Cortex of kidney (tissue), 1 donor: ENCODE data around the gene TRPV3.

Experiments
- DNase-seq: peaks from one replicate; lab custom pipeline; 2025; lab: John Stamatoyannopoulos, UW

TRPV3 gene

DNA sequence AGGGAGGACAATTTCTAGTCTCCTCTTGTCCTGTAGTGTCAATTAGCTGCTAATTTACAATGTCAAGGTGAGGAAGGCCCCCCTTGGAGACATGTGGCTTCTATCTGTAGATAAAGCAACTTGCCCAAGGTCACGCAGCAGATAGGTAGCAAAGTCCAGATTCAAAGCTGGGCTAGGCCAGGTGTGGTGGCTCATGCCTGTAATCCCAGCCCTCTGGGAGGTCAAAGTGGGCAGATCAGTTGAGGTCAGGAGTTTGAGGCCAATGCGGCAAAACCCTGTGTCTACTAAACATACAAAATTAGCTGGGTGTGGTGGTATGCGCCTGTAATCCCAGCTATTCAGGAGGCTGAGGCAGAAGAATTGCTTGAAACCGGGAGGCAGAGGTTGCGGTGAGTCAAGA lies 11.1 kb downstream of the TRPV3 start:
- DNase-seq, result no peak

DNA sequence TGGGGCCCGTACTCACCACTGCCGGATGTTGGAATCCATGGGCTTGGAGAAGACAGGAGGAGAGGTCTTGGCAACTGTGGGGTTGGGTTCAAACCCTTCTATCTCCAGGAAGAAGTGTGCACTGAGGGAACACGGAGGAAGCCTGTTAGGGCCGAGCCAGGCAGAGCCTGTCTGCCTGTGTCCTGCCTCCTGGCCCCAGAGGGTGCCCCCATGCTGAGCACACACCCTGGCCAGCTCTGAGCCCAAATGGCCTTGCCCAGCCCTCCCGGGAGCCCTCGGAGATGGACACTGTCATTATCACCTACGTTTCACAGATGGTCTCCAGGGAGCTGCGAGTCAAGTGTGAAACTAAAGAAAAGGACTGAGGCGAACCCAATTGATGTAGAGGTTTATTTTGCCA lies 12.5 kb downstream of the TRPV3 start:
- no peak for DNase-seq

DNA sequence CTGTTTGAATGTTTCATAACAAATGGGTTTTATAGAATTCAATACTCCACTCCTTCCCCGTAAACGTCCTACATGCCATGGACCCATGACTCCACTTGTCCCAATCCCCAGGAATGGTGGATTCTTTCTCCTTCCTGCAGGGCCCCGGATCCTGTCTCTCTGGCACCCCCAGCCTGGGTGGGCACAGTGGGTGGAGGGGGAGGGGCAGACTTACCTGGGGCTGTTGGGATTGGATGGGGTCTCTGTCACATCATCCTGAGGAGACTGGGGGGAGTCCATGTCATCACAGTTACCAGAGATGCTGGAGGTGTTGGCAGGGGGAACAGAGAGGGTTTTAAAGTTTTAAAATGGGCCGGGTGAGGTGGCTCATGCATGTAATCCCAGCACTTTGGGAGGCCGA lies 13.2 kb downstream of the TRPV3 start:
- DNase-seq, result no peak

DNA sequence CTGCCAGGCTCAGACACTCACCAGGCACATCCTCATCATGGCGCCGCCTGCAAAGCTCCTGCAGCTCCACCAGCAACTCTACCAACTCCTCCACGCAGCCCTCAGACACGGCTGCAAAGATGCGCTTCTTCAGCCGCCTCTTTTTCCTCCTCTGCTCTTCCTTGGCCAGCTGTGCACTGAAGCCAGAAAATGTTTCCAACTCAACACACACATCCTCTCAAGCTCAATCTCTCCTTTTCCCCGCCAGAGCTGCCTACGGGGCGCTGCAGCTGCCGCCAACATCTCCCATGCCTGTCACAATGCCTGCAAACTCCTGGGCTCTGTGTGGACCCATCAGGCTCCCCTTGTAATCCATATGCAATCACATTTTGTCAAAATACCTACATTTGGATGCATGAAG lies 14.2 kb downstream of the TRPV3 start:
- DNase-seq, result no peak

DNA sequence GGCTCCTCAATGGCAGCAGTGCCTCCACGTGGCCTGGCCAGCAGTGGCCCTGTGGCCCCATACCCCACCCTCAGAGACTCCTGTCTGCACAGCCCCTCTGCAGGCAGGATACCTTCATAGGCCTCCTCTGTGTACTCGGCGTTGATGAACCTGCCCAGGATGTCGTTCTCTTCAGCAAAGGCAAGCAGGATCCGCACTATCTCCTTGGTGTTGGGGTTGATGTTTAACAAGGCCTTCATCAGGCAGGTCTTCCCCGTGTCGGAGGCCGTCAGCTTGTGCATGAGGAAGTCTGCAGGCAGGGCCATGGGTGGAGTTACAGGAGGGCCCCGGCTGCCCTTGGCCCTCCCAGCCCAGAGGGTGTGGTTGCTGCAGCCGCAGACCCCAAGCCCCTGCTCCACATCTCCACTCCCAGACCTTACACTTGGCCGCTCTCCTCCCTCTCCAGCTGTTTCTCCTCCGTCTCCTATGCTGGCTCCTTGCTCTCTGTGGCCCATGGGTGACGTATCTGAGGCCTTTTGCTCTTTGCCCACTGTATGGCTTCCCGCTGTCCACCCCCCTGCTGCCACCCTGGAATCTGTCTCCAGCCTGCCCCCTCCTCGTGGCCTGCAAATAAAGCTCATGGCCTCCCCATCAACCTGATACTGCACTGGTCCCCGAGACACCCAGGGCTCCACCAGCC lies 15.1 kb downstream of the TRPV3 start:
- no peak for DNase-seq

GRCh38 chr17:3539881-3540540 lies 17.6 kb downstream of the TRPV3 start:
- no peak for DNase-seq

DNA sequence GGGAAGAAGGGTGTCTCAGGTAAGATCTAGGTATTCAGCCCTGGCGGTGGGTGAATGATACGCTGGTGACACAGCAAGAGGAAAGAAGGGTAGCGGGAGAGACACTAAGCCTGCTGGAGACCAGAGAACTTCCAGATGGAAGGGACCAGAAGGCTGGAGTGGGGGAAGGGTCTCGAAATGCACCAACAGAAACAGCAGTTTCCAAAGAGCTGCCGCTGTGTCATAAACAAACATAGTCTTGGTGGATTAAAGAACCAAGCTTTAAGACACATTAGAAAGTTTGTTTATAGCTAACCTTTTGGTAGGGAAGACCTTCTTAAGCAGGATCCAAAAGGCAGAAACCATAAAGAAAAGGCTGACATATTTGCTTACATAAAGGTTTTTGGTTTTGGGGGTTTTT lies 20.9 kb downstream of the TRPV3 start:
- no peak for DNase-seq

DNA sequence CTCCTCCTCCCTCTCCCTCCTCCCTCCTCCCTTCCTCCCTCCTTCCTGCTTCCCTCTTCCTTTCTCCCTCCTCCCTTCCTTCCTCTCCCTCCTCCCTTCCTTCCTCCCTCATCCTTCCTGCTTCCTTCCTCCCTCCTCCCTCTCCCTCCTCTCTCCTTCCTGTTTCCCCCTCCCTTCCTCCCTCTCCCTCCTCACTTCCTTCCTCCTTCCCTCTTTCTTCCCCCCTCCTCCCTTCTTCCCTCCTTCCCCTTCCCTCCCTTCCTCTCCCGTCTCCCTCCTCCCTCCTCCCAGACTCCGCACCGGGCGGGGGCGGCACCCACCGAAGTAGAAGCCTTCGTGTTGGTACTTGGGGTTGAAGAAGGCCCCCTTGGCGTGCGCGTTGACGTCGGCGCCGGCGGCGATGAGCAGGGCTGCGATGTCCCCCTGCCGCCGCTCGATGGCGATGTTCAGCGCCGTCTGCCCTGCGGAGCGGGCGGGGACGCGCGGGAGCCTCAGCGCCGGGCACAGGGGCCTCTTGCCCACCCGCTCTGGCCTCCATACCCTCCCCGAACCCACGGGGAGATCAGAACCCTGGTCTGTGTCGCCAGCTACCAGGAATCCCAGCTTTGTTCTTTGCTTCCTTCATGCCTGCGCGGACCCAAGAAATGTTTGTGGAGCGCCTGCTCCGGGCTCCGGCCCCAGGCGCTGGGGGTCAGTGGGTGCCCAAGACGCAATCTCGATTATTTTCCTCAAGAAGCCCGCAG lies 22.2 kb downstream of the TRPV3 start:
- no peak for DNase-seq

DNA sequence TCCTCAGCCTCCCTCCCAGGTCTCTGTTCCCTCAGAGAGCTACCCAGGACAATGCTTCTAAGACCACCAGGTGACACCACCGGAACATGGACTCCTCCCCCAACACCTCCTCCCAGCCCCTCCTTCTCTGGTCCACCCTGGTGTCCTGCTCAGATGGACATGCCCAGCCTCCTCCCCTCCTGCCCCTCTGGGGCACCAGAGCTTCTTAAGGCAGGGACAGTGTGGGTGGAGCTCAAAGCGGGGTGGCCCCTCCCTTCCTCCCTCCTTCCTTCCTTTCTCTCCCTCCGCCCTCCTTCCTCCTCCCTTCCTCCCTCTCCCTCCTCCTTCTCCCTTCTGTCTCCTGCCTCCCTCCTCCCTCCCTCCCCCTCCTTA lies 22.7 kb downstream of the TRPV3 start:
- no peak for DNase-seq

GRCh38 chr17:3533752-3534151 lies 23.9 kb downstream of the TRPV3 start:
- no peak for DNase-seq

DNA sequence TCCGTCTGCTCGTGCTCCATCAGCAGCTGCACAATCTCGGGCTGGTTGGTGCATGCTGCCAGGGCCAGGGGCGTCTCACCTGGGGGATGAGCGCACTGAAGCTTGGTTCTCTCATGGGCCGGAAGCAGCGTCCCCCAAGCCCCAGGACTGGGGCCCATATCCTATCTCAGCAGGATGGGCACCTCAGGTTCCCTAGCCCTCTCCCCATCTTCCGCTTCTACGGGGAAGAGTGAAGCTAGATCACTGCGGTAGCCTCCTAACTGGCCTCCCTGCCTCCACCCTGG lies 24.8 kb downstream of the TRPV3 start:
- DNase-seq, result no peak

DNA sequence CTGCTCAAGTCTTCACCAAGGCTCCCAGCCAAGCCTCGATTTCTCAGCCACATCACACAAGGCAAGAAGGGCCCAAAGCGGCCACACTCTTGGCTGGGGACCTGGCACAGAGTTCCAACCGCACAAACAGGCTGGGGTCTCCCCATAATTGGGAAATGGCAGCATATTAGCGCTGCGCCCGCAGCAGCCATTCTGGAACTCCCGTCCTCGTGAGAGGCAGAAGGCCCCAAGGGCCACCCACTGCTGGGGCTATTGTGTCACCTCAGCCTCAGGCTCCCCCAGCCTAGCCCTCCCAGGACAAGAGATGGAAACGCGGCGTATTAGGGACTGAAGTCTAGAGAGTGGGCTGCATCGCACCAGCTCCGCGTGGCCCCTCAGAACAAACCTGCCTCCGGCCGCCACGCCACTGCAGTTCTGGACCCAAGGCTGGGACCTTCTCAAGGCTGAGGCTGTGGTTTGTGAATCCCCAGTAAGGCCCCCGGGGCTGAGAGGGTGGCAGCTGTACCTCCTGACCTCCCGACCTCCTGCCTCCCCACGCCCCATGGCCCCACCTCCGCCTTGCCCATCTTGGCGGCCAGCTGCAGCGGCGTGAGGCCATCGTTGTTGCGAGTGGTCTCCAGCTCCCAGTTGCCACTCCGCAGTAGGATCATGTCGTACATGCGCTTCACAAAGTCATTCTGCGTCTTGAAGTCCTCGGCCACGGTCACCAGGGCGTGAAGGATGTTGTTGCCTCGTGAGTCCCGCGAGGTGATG lies 25.3 kb downstream of the TRPV3 start:
- DNase-seq, result no peak

DNA sequence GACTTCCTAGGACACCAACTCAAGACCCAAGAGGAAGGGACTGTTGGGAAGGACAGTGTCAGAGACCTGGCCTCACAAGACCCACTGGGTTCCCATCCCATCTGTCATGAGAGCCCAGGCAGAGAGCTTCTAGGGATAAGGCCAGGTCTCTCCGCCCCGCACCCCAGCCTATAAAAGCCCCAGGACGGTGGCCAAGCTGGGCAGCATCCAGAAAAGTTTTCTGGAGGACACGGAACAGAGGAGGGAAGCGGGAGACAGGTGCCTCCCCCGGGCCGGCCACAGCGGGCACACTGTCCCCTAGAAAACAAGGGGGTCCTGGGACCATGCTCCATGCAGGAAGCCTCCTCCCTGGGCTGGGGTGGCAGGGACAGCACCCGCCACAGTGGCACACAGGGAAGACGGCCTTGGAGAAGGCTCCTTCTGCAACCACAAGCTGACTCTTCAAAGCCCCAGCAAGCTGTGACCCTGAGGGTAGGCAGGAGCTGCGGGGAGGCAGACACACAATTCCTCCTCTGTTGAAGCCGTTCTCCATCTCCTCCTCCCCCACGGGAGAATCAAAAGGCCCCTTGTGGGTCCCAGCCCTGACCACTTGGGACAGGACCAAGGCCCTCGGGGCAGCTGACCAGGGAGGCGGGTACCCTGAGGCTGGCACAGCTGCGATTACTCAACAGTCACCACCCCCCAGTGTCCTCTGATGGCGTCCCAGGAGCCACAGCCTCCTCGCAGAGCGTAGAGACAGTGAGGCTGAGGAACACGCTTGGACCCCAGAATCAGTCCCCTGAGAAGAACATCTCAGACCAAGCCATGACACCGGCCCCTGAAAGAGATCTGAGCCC lies 26.1 kb downstream of the TRPV3 start:
- no peak for DNase-seq

GRCh38 chr17:3529817-3530741 lies 27.5 kb downstream of the TRPV3 start:
- DNase-seq, result no peak

- no peak for DNase-seq
Measured at GRCh38 chr17:3528880-3529511, 28.6 kb downstream of the TRPV3 start.

- DNase-seq, result no peak
Measured at GRCh38 chr17:3528403-3528851, 29.2 kb downstream of the TRPV3 start.

- no peak for DNase-seq
Measured at GRCh38 chr17:3527896-3528295, 29.7 kb downstream of the TRPV3 start.

DNA sequence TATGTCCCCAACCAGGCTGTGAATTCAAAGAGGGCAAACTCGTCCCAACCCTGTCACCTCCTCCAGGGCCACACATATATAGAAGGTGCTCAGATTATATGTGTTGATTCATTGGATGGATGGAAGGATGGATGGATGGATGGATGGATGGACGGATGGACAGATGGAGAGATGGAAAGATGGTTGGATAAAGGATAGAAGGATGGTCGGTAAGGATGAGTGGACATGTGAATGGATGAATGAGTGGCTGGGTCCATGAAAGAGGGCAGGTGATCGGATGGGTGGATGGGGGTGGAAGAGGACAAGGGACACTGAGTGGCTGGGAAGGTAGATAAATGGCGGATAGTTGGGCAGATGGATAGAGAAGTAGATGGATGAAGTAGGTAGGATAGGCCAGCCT lies 30.1 kb downstream of the TRPV3 start:
- DNase-seq, result no peak

DNA sequence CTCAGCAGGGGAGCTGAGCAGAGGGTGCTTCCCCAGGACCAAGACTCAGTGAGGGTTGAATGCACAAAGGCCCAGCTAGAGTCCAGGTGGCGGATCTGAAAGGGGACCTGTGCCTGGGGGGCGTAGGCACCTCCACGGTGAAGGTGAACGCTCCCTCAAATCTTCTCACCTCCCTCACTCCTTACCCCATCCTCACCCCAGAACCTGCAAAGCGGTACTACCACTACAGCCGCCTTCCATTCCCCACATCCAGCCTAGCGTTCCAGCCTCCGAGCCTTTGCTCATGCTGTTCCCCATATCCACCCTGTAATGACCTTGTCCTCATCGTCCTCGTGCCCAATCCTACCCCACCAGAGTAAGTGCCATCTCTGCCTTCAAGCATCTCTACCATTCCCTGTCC lies 30.6 kb downstream of the TRPV3 start:
- DNase-seq, result no peak

- no peak for DNase-seq
Measured at GRCh38 chr17:3526491-3526890, 31.1 kb downstream of the TRPV3 start.
